HCT116 (cell line): ENCODE data around the gene PRDM11. TPM values are rescaled to one million over a fixed set of nuclear protein-coding genes. Genes with fewer than 3 reads are reported as not detected.

ENCODE experiments used
- ATAC-seq: fragments of 200-7000 bp; cut with Tn5 transposase; 2 replicates; pipeline ENCODE4 v1.9.1; 2020; ENCODE audit warnings: mild to moderate bottlenecking, moderate library complexity
- BruUV-seq: library from RNA; stranded (reverse); fragments of 400-500 nt; replicated peaks from 2 replicates; lab custom pipeline; 2021; lab: Mats Ljungman, UMichigan
- CTCF ChIA-PET: fragments of 300-600 bp; sonication (Branson Sonifier 250); formaldehyde crosslinking; loops from one replicate; lab custom pipeline; 2021; ENCODE audit warnings: antibody characterized with exemption; lab: Charles Lee
- POLR2A ChIA-PET: fragments of 300-600, 350-600 bp; sonication (Branson Sonifier 250); formaldehyde crosslinking; loops from one replicate; lab custom pipeline; 2021; ENCODE audit warnings: antibody characterized with exemption; lab: Charles Lee
- RAD21 ChIA-PET, 2 experiments: fragments of 300-600 bp; sonication (Branson Sonifier 250); formaldehyde crosslinking; loops; one replicate each; lab custom pipeline; 2023; ENCODE audit warnings: low total read pairs in 2 of 2; ENCODE audit not compliant: uncharacterized antibody in 2 of 2, unreplicated experiment in 2 of 2, low non-redundant PET in 1 of 2; lab: Charles Lee
- DNase-seq: peaks from one replicate; pipeline ENCODE4 v3.0.0-alpha.2; 2010; ENCODE audit warnings: low read depth, low spot score
- H2AFZ ChIP-seq: fragments of 200-600 bp; shearing (Covaris generic), sonication (generic); 2 replicates; pipeline ENCODE4 v1.6.1; 2017; ENCODE audit warnings: low read depth, mixed run types, mixed read lengths, antibody characterized with exemption, low read length; ENCODE audit not compliant: poor library complexity, severe bottlenecking
- H3K27ac ChIP-seq: 2 replicates; pipeline ENCODE4 v1.5.1; 2012; ENCODE audit warnings: low read depth, low read length
- H3K27me3 ChIP-seq: fragments of 200-600 bp; sonication (generic); 2 replicates; pipeline ENCODE4 v1.6.1; 2016; ENCODE audit warnings: mixed run types, low read length, mixed read lengths; ENCODE audit not compliant: insufficient read depth
- H3K36me3 ChIP-seq, 2 experiments: fragments of 200-500 bp in 1 of 2; fragments of 200-600 bp in 1 of 2; sonication (Bioruptor generic) in 1 of 2; sonication (generic) in 1 of 2; 2 replicates each; pipeline versions ENCODE4 v1.5.1 to v1.6.1; 2014 to 2016; ENCODE audit warnings: low read length in 2 of 2, inconsistent platforms in 1 of 2, mixed read lengths in 1 of 2, mixed run types in 1 of 2; ENCODE audit not compliant: insufficient read depth in 2 of 2, control insufficient read depth in 1 of 2
- H3K4me1 ChIP-seq, 2 experiments: fragments of 200-600 bp in 1 of 2; sonication (generic) in 1 of 2; 2 replicates each; pipeline versions ENCODE4 v1.5.1 to v1.6.1; 2012 to 2017; ENCODE audit warnings: low read length in 2 of 2, inconsistent platforms in 1 of 2, mild to moderate bottlenecking in 1 of 2, mixed read lengths in 1 of 2, mixed run types in 1 of 2, moderate library complexity in 1 of 2; ENCODE audit not compliant: insufficient read depth in 2 of 2, control insufficient read depth in 1 of 2
- H3K4me2 ChIP-seq: fragments of 200-600 bp; sonication (generic); 2 replicates; pipeline ENCODE4 v1.6.1; 2017; ENCODE audit warnings: mixed run types, low read length, mixed read lengths
- H3K4me3 ChIP-seq, 2 experiments: fragments of 200-600 bp in 1 of 2; sonication (generic) in 1 of 2; replicated peaks in 1 of 2; 2 replicates each; pipeline ENCODE4 v1.5.1; 2011 to 2016; ENCODE audit warnings: low read length in 2 of 2, control low read depth in 1 of 2, low read depth in 1 of 2, mild to moderate bottlenecking in 1 of 2, mixed read lengths in 1 of 2, mixed run types in 1 of 2
- H3K79me2 ChIP-seq: fragments of 200-600 bp; sonication (generic); 2 replicates; pipeline ENCODE4 v1.6.1; 2017; ENCODE audit warnings: mild to moderate bottlenecking, mixed run types, low read length, moderate library complexity, mixed read lengths; ENCODE audit not compliant: insufficient read depth
- H3K9ac ChIP-seq: fragments of 200-600 bp; sonication (generic); 2 replicates; pipeline ENCODE4 v1.6.1; 2016; ENCODE audit warnings: low read length, mixed read lengths
- H3K9me2 ChIP-seq: fragments of 200-600 bp; sonication (generic), shearing (Covaris generic); 2 replicates; pipeline ENCODE4 v1.6.1; 2017; ENCODE audit warnings: mixed run types, mild to moderate bottlenecking, moderate library complexity; ENCODE audit not compliant: insufficient read depth
- H3K9me3 ChIP-seq, 2 experiments: fragments of 200-500 bp in 1 of 2; fragments of 200-600 bp in 1 of 2; sonication (Bioruptor generic) in 1 of 2; sonication (generic) in 1 of 2; 2 replicates each; pipeline ENCODE4 v1.6.1; 2014 to 2017; ENCODE audit warnings: low read length in 2 of 2, mixed read lengths in 2 of 2, inconsistent platforms in 1 of 2, low read depth in 1 of 2, mild to moderate bottlenecking in 1 of 2, mixed run types in 1 of 2, moderate library complexity in 1 of 2; ENCODE audit not compliant: control insufficient read depth in 1 of 2, insufficient read depth in 1 of 2
- H4K20me1 ChIP-seq: fragments of 200-600 bp; sonication (generic), shearing (Covaris generic); 2 replicates; pipeline ENCODE4 v1.6.1; 2017; ENCODE audit warnings: mixed run types, mild to moderate bottlenecking, moderate library complexity; ENCODE audit not compliant: insufficient read depth
- ATF3 ChIP-seq: IDR thresholded peaks from 2 replicates; pipeline ENCODE4 v1.6.1; 2012
- CBX3 ChIP-seq: IDR thresholded peaks from 2 replicates; pipeline ENCODE4 v1.6.1; 2012; ENCODE audit warnings: low read depth
- EGR1 ChIP-seq: IDR thresholded peaks from 2 replicates; pipeline ENCODE4 v1.6.1; 2012; ENCODE audit warnings: low read depth
- EZH2 ChIP-seq: fragments of 200-600 bp; sonication (generic); IDR thresholded peaks from 2 replicates; pipeline ENCODE4 v1.6.1; 2017; ENCODE audit warnings: antibody characterized with exemption, mixed run types
- FOSL1 ChIP-seq: IDR thresholded peaks from 2 replicates; pipeline ENCODE4 v1.6.1; 2012; ENCODE audit warnings: low read depth
- JUND ChIP-seq: IDR thresholded peaks from 2 replicates; pipeline ENCODE4 v1.6.1; 2012
- POLR2A ChIP-seq: IDR thresholded peaks from 2 replicates; pipeline ENCODE4 v1.7.0; 2011; ENCODE audit warnings: borderline replicate concordance; ENCODE audit not compliant: insufficient read depth, insufficient read length; ENCODE audit errors: extremely low read depth
- RAD21 ChIP-seq: IDR thresholded peaks from 2 replicates; pipeline ENCODE4 v1.6.1; 2012; ENCODE audit warnings: low read depth, mild to moderate bottlenecking
- REST ChIP-seq: IDR thresholded peaks from 2 replicates; pipeline ENCODE4 v1.6.1; 2012; ENCODE audit warnings: low read depth
- SIN3A ChIP-seq: IDR thresholded peaks from 2 replicates; pipeline ENCODE4 v1.6.1; 2012; ENCODE audit warnings: low read depth
- SRF ChIP-seq: IDR thresholded peaks from 2 replicates; pipeline ENCODE4 v1.6.1; 2012; ENCODE audit warnings: low read depth
- TCF7L2 ChIP-seq: IDR thresholded peaks from 2 replicates; pipeline ENCODE4 v1.7.0; 2011; ENCODE audit warnings: borderline replicate concordance, inconsistent platforms; ENCODE audit not compliant: insufficient read depth, insufficient read length; ENCODE audit errors: extremely low read depth
- YY1 ChIP-seq: IDR thresholded peaks from 2 replicates; pipeline ENCODE4 v1.6.1; 2011; ENCODE audit warnings: low read length, low read depth, moderate library complexity, mild to moderate bottlenecking; ENCODE audit not compliant: insufficient replicate concordance; ENCODE audit errors: extremely low read depth
- ZNF274 ChIP-seq: fragments of 200-500 bp; sonication (Bioruptor generic); IDR thresholded peaks from 2 replicates; pipeline ENCODE4 v1.6.1; 2014; ENCODE audit warnings: mild to moderate bottlenecking, low read depth, low read length, inconsistent platforms
- intact Hi-C: fragments of 100-400 bp; cut with micrococcal nuclease; formaldehyde crosslinking; loops from 2 replicates; pipeline ENCODE4 v1.10.0; 2022
- total RNA-seq: library from RNA; stranded (reverse); gene quantifications from one replicate; pipeline ENCODE4 v1.2.1, GENCODE V29; 2021; ENCODE audit not compliant: unreplicated experiment

The PRDM11 gene
- total RNA-seq, 1 experiment from 2014 or later = 9.3 TPM

GRCh38 chr11:45185228-45185729 is 38.8 kb downstream of the PRDM11 start (continued):
- TF ChIP-seq POLR2A = no peak

- DNase-seq = no peak
- Histone ChIP-seq H3K79me2 (no peaks in the 10 kb centered on the region), H3K9me3 (no peaks in the 10 kb centered on the region), H4K20me1 (no peaks in the 10 kb centered on the region), H3K9me2 (no peaks in the 10 kb centered on the region), H3K27me3 (no peaks in the 10 kb centered on the region), H3K4me2 (no peak overlapping the region), H3K9ac (no peak overlapping the region), H3K36me3 (no peaks in the 10 kb centered on the region), H3K4me3 (no peak overlapping the region), H3K4me1 (no peaks in the 10 kb centered on the region), H3K27ac (no peak overlapping the region)
- ChIA-PET POLR2A (no interaction called here), RAD21 (no interaction called here), CTCF (no interaction called here)
- BruUV-seq = no TSS peak
- intact Hi-C loops = loop anchor here (10.0 kb wide), 1 partner anchor 67 kb away; no protein-coding TSS in a partner anchor
- TF ChIP-seq JUND = no peak
- TF ChIP-seq, all 23 proteins: peak for 0
- no peak for ATAC-seq
- H2AFZ ChIP-seq = no peak overlapping the region
Measured at GRCh38 chr11:45187375-45187774, 40.9 kb downstream of the PRDM11 start.

- no peak for ATAC-seq
- TF ChIP-seq RAD21 = no peak
- no peak for TF ChIP-seq CBX3
- no peak for TF ChIP-seq EGR1
- no peak for TF ChIP-seq REST
- no peak for TF ChIP-seq ZNF274
- no peak for TF ChIP-seq TCF7L2
- no peak for TF ChIP-seq SRF
- no peak for TF ChIP-seq SIN3A
- no peak for TF ChIP-seq ATF3
- TF ChIP-seq FOSL1 = no peak
- TF ChIP-seq JUND = no peak
- no peak for TF ChIP-seq EZH2
- no peak for TF ChIP-seq POLR2A
- TF ChIP-seq YY1 = no peak
- ChIA-PET RAD21 (no interaction called here), CTCF (no interaction called here), POLR2A (no interaction called here)
- no peak for DNase-seq
- Histone ChIP-seq H3K9ac (no peak overlapping the region), H4K20me1 (no peaks in the 10 kb centered on the region), H3K4me2 (no peak overlapping the region), H3K9me3 (no peaks in the 10 kb centered on the region), H3K4me3 (no peak overlapping the region), H3K27me3 (no peaks in the 10 kb centered on the region), H3K79me2 (no peaks in the 10 kb centered on the region), H3K36me3 (no peaks in the 10 kb centered on the region), H3K9me2 (no peaks in the 10 kb centered on the region), H3K4me1 (no peaks in the 10 kb centered on the region), H2AFZ (no peak overlapping the region), H3K27ac (no peak overlapping the region)
- intact Hi-C loops = loop anchor here (10.0 kb wide), 1 partner anchor 67 kb away; no protein-coding TSS in a partner anchor
- no TSS peak for BruUV-seq
Measured at GRCh38 chr11:45188127-45188526, 41.7 kb downstream of the PRDM11 start.
